Measurements from ENCODE around the gene DDX47. TPM values are rescaled to one million over a fixed set of nuclear protein-coding genes. Genes with fewer than 3 reads are reported as not detected.

Gene DDX47
- 50.9 and 67.7 TPM in 2 replicates for total RNA-seq

DNA sequence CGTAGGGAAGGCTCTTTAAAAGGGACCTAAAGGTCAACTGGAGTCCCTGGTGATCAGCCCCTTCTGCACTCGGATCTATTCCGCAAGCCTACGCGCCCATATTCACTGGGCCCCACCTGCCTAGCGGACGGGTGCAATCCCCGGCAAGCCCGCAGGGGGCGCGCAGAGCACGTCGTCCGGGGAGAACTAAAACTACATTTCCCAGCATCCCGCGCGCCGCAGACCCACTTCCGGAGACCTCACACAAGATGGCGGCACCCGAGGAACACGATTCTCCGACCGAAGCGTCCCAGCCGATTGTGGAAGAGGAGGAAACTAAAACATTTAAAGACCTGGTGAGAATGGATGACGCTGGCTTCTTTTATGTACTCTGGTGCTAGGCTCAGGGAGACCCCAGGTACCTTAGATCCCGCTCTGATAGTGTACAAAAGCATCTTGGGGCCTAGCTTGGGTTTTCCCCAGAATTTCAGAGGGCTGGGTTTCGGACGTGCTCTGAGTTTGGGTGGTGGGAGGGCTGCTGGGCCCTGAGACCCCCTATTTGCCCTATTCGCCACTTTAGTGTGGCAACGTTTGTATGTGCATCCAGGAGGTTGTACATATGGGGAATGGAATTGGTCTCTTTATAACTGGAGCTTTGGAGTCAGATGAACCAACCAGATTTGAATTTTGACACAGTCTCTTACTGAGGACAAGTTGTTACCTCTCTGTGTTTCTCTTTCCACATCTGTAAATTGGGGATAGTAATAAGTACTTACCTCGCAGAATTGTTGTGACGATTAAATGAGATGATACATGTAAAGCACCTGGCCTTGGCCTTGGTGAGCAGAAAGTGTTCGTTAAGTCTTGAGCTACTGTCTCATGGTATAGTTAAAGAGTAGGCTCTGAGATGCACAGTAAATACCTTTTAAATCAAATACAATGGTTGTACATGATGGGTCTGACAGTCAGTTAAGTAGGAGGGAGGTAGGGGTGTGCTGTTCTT is at the start of gene DDX47:
Gene DDX47 (plus strand): TSS at position 227 of the 982 bp plus-strand sequence. CDS start 22 bp downstream, at position 249.

DNA sequence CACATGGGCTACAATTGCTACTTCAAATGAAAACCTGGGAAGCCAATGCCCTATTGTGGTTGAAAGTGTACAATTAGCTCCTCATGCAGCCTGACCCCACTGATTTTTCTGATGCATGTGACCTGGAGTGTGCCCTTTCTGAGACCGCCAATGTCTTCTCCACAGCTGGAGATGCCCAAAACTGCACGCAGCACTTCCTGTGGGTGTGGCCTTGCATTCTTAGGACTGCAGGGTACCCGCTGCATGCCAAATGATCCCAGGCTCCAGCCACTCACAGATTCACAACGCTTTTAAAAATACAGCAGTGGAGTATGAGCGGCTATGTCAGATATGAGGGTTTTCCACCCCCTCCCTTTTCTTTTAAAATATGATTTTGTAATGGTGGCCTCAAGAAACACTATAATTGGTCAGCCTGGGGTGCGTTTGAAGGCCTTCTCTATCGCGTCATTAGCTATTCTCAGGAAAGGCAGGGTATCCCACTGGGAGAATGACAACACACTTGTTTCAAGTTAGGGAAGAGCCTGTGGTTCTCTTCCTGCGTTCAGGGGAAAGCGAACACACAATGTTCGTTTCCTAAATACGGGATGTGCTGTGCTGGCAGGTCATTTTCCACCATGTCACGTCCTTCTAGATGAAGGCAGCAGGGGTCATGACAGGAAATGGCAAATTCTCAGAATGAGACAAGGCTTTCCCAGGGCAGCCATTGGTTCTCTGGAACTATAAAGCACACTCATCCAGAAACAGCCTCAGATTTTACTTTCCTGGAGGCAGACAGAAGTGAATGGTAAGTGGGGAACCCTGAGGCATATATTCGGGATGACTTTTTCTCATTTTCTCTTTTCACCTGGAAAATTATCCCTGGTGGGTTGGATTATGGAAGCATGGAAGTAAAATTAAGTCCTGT is 28.0 kb upstream of the DDX47 start, which contains the start of gene APOLD1:
Gene APOLD1 (plus strand): TSS at position 749 of the 904 bp plus-strand sequence. CDS start 33 bp downstream, at position 782.

Other genes starting within 250 kb of the DDX47 start
- 12.3 and 17.6 TPM in 2 replicates for gene CREBL2, start 201.5 kb upstream of the DDX47 start, total RNA-seq
- gene GPR19, start 117.2 kb upstream of the DDX47 start, total RNA-seq = 0.80 and 1.7 TPM in 2 replicates
- gene CDKN1B, start 96.0 kb upstream of the DDX47 start, total RNA-seq = 15.1 and 17.7 TPM in 2 replicates
- 0.23 and 0.38 TPM in 2 replicates for gene APOLD1, start 27.7 kb upstream of the DDX47 start, total RNA-seq
- gene GPRC5A, start 78.2 kb downstream of the DDX47 start, total RNA-seq = 1.2 and 1.4 TPM in 2 replicates
- gene GPRC5D, start 138.8 kb downstream of the DDX47 start, total RNA-seq = not detected in 2 replicates
- gene HEBP1, start 186.9 kb downstream of the DDX47 start, total RNA-seq = 14.7 and 16.7 TPM in 2 replicates
- 4.1 and 4.5 TPM in 2 replicates for gene FAM234B, start 231.0 kb downstream of the DDX47 start, total RNA-seq

Data from hair follicular keratinocyte (primary cell).